ENCODE measurements around the gene BATF. TPM values are rescaled to one million over a fixed set of nuclear protein-coding genes. Genes with fewer than 3 reads are reported as not detected.
A peak's percentile ranks its signal among the peaks of the same experiment; 100 is the strongest.

The BATF gene
- total RNA-seq, 1 experiment from 2014 or later = not detected

DNA sequence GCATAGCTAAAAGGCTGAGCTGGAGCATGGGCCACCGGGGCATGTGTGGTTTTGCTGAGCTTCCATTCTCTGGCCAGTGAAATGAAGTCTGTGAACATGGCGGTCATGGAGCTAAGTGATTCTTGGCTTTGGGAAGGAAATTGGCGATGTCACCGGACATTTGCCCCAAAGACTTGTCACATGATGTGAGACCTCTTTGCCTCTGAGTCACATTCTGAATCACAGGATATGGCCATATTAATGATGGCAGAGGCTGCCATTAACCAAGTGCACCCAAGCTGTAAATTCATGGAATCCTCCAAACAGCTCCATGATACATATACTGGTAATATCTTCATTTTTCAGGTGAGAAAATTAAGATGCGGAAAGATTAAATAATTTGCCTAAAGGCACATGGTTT lies 27.4 kb upstream of the BATF start:
- H3K4me1 ChIP-seq = peaks cover 2% of the 10 kb centered on the region; the same call in 1 of the 2 replicates
- H3K36me3 ChIP-seq = no peaks in the 10 kb centered on the region
- no peaks in the 10 kb centered on the region for H3K9me3 ChIP-seq (replicated peaks)
- no peaks in the 10 kb centered on the region for H3K27me3 ChIP-seq
- H3K4me3 ChIP-seq = no peak overlapping the region
- no peak for DNase-seq
- no peak overlapping the region for H3K27ac ChIP-seq

DNA sequence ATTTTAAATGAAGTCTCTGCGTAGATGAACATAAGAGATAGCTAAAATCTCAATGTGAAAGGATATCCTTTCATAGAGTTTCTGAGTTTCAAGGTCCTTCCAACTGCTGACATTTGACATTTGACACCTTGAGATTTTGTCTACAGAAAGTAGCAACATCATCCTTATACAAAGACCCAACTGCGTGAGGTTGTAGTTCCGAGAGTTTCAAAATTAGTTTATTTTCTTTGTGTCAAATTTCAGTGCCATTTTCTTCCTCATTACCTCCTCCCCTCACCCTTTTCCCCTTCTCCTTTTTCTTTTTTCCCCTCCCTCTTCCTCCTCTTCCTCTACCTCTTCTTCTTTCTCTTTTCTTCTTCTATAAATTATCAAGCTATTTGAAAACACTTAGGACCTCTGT lies 26.9 kb upstream of the BATF start:
- Histone ChIP-seq H3K27ac (no peak overlapping the region), H3K9me3 (replicated peaks) (no peaks in the 10 kb centered on the region), H3K27me3 (no peaks in the 10 kb centered on the region), H3K4me3 (no peak overlapping the region), H3K4me1 (peaks cover 2% of the 10 kb centered on the region; the same call in 1 of the 2 replicates), H3K36me3 (no peaks in the 10 kb centered on the region)
- no peak for DNase-seq

DNA sequence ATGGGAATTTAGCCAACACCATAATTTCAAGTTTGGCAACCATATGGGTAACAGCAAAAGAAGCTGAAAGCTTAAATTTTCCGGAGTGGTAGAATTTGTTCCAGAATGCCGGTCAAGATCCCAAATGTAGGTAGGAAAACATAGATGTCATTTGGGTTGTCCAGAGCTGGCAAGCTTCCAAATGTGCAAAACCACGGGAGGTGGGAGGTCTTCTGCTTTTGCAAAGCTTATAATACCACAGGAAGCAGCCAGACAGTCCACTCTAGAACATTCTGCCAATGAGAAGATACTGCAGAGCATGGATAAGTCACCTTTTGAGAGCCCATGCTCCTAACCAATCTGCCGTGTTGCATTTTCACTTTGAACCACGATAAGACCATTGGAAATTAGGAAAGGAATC lies 26.4 kb upstream of the BATF start:
- Histone ChIP-seq H3K36me3 (no peaks in the 10 kb centered on the region), H3K27me3 (no peaks in the 10 kb centered on the region), H3K27ac (no peak overlapping the region), H3K4me3 (no peak overlapping the region), H3K9me3 (replicated peaks) (no peaks in the 10 kb centered on the region), H3K4me1 (peaks cover 2% of the 10 kb centered on the region; the same call in 1 of the 2 replicates)
- DNase-seq = peak in 1 of 2 experiments; percentile 22

DNA sequence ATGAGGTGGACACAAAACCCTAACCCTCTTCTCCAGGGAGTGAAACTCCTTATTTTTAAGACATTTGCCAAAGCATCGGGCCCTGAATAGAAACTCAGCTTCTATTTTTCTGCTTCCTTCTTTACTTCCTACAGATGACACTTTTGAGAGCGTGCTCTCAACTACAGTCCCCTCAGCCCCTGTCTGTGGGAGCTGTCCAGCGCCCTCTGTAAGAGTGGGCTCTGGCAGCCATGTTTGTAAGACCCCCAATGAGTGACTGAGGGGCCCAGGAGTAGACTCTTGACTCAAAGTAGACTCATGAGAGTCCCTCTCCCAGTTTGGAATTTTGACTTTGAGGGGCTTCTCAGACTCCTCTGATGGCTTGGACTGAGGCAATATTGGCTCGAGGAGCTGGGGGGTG lies 25.5 kb upstream of the BATF start:
- Histone ChIP-seq H3K27me3 (no peaks in the 10 kb centered on the region), H3K27ac (no peak overlapping the region), H3K9me3 (replicated peaks) (no peaks in the 10 kb centered on the region), H3K4me3 (no peak overlapping the region), H3K4me1 (peaks cover 2% of the 10 kb centered on the region; the same call in 1 of the 2 replicates), H3K36me3 (no peaks in the 10 kb centered on the region)
- DNase-seq = no peak

DNA sequence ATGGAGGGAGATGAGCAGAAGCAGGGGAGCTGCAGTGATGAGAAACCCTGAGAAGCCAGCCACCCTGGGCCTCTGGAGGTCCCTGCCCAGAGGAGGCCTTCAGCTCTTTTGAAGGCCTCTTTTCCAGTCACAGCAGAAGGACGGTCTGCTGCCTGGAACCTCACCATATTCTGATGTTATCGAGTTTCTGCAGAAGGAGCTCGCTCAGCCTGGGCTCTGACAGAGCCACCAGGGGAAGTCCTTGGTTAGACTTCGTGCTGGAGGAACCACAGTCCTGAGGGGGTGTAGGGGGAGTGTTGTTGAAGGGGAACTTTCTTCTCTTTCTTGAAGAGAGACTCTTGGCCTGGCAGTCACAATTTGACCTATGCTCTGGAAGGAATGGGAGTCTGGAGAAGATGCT lies 25.1 kb upstream of the BATF start:
- no peak overlapping the region for H3K27ac ChIP-seq
- H3K27me3 ChIP-seq = no peaks in the 10 kb centered on the region
- no peak for DNase-seq
- H3K4me1 ChIP-seq = peaks cover 2% of the 10 kb centered on the region; the same call in 1 of the 2 replicates
- no peak overlapping the region for H3K4me3 ChIP-seq
- H3K36me3 ChIP-seq = no peaks in the 10 kb centered on the region
- H3K9me3 ChIP-seq (replicated peaks) = no peaks in the 10 kb centered on the region

DNA sequence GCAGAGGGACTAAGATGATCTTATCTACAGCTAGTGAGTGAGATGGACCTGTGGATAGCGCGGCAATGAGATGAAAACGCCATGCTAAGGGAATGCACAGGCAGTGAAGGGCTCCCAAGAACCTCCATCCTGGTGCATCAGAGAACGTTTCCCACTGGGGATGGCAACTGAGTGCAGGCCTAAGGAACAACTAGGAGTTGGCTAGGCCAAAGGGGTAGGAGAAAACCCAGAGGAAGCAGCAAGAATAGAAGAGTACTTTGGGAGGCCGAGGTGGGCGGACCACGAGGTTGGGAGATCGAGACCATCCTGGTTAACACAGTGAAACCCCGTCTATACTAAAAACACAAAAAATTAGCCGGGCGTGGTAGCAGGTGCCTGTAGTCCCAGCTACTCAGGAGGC lies 24.6 kb upstream of the BATF start:
- Histone ChIP-seq H3K27me3 (no peaks in the 10 kb centered on the region), H3K4me3 (no peak overlapping the region), H3K27ac (no peak overlapping the region), H3K4me1 (peaks cover 2% of the 10 kb centered on the region; the same call in 1 of the 2 replicates), H3K36me3 (no peaks in the 10 kb centered on the region), H3K9me3 (replicated peaks) (no peaks in the 10 kb centered on the region)
- DNase-seq = no peak

DNA sequence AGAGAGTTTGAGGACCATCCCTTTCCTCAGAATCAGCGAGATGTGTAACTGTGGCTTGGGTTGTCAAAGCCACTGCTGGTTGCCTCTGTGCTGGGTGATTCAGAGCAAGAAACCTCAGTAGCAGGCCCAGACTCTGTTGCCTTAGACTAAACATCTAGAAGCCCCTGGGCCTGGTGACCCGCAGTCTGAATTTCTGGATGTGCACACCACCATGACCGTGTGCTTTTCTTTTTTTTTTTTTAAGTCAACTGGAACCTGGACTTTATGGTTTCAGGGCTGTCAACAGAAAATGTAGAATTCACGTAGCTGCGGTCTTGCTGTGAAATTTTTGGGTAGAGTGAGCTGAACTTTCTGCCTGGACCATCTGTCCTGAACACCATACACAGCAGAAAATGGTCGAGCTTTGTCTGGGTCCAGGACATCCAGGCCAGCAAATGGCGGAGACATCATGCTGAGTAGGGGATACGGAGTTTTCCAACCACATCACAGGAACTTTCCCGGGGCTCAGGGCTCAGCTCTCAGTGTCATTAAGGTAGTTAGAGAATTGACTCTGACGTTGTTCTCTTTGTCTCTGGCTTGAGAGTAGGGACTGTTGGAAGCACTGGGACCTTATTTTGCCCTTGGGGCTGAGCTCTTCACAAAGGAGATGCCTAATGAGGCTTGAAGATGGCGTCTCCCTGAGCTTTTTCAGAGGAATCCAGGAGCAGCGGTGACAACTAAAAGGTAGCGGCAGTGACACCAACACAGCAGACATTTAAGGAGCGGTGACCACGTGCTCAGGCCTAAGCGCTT lies 23.0 kb upstream of the BATF start:
- no peaks in the 10 kb centered on the region for H3K27me3 ChIP-seq
- no peaks in the 10 kb centered on the region for H3K36me3 ChIP-seq
- no peak overlapping the region for H3K27ac ChIP-seq
- H3K9me3 ChIP-seq (replicated peaks) = no peaks in the 10 kb centered on the region
- H3K4me3 ChIP-seq = no peak overlapping the region
- H3K4me1 ChIP-seq = peaks cover 2% of the 10 kb centered on the region; the same call in 1 of the 2 replicates
- no peak for DNase-seq

DNA sequence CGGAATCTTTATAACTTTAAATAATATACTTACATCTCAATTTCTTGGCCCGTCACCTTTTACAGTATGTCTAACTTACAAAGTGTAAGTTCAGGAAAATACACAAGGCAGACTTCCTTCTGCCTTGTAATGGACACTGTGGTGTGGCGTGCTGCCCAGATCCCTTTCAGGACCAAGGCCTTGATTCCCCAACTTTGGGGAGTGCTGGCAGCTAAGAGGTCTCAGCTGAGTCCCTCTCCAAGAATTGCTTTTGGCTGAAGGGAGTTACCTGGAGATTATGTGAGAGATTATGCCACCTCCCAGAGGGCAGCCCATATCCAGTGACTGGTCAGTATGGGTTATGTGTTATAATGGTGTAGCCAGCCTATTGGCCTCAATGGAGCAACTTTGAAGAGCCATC lies 21.2 kb upstream of the BATF start:
- H3K4me3 ChIP-seq = no peak overlapping the region
- no peak overlapping the region for H3K27ac ChIP-seq
- no peaks in the 10 kb centered on the region; the same call in 1 of the 2 replicates for H3K4me1 ChIP-seq
- no peaks in the 10 kb centered on the region for H3K9me3 ChIP-seq (replicated peaks)
- DNase-seq = no peak
- no peaks in the 10 kb centered on the region for H3K27me3 ChIP-seq
- H3K36me3 ChIP-seq = no peaks in the 10 kb centered on the region

DNA sequence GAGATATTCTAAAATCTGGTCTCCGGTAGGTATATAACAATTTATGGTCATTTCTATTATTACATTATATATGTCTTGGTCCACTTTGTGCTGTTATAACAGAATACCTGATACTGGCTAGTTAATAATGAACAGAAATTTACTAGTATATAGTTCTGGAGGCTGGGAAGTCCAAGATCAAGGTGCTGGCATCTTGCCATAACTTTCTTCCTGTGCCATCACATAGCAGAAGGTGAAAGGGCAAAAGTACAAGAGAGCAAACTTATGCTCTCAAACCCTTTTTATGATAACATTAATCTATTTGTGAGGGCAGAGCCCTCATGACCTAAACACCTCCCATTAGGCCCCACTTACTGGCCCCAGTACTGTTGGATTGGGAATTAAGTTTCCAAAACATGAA lies 17.9 kb upstream of the BATF start:
- Histone ChIP-seq H3K36me3 (no peaks in the 10 kb centered on the region), H3K27me3 (no peaks in the 10 kb centered on the region), H3K9me3 (replicated peaks) (peaks cover 3% of the 10 kb centered on the region; the same call in 1 of the 2 replicates), H3K4me3 (no peak overlapping the region), H3K4me1 (no peaks in the 10 kb centered on the region), H3K27ac (no peak overlapping the region)
- DNase-seq = no peak

DNA sequence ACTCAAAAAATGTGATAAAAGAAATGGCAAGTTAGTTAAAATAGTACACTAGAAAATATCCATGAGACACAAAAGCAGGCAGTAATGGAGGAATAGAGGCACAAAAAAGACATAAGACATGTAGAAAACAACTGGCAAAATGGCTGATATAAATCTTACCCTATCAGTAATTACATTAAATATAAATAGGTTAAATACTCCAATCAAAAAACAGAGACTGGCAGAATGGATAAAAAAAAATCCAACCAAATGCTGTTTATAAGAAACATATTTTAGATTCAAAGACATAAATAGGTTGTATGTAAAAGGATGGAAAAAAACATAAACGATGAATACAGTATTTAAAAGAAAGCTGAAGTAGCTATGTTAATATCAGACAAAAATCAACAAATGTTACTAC lies 15.3 kb upstream of the BATF start:
- no peak for DNase-seq
- Histone ChIP-seq H3K36me3 (no peaks in the 10 kb centered on the region), H3K4me1 (no peaks in the 10 kb centered on the region), H3K27ac (no peak overlapping the region), H3K4me3 (no peak overlapping the region), H3K27me3 (no peaks in the 10 kb centered on the region), H3K9me3 (replicated peaks) (peaks cover 5% of the 10 kb centered on the region)

DNA sequence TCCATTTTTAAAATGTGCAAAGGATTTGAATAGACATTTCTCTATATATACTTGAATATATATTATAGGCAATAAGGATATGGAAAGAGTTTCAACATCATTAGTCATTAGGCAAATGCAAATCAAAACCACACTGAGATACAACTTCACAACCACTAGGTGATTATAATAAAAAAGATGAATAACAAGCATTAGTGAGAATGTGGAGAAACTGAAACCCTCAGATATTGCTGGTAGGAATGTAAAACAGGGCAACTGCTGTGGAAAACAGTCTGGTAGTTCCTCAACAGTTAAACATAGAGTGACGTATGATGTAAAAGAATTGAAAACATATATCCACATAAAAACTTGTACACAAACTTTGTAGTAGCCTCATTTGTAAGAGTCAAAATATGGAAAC lies 11.7 kb upstream of the BATF start:
- H3K4me1 ChIP-seq = no peaks in the 10 kb centered on the region
- DNase-seq = no peak
- H3K27me3 ChIP-seq = no peaks in the 10 kb centered on the region
- no peaks in the 10 kb centered on the region for H3K36me3 ChIP-seq
- no peak overlapping the region for H3K4me3 ChIP-seq
- H3K9me3 ChIP-seq (replicated peaks) = peaks cover 5% of the 10 kb centered on the region
- no peak overlapping the region for H3K27ac ChIP-seq

DNA sequence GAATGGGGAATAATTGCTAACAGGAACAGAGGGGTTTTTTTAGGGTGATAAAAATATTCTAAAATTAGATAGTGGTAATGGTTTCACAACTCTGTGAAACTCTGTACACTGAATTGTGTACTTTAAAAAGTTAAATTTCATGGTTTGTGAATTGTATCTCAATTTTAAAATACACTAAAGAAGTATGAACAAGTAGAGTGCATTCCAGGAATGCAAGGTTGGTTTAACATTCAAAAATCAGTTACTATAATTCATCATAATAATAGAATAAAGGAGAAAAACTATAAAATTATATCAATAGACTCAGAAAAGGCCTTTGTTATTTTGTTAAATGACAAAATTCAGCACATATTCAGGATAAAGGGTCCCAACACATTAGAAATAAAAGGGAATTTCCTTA lies 11.1 kb upstream of the BATF start:
- H3K27ac ChIP-seq = no peak overlapping the region
- H3K36me3 ChIP-seq = no peaks in the 10 kb centered on the region
- no peak overlapping the region for H3K4me3 ChIP-seq
- no peak for DNase-seq
- H3K27me3 ChIP-seq = no peaks in the 10 kb centered on the region
- no peaks in the 10 kb centered on the region for H3K4me1 ChIP-seq
- peaks cover 5% of the 10 kb centered on the region for H3K9me3 ChIP-seq (replicated peaks)

DNA sequence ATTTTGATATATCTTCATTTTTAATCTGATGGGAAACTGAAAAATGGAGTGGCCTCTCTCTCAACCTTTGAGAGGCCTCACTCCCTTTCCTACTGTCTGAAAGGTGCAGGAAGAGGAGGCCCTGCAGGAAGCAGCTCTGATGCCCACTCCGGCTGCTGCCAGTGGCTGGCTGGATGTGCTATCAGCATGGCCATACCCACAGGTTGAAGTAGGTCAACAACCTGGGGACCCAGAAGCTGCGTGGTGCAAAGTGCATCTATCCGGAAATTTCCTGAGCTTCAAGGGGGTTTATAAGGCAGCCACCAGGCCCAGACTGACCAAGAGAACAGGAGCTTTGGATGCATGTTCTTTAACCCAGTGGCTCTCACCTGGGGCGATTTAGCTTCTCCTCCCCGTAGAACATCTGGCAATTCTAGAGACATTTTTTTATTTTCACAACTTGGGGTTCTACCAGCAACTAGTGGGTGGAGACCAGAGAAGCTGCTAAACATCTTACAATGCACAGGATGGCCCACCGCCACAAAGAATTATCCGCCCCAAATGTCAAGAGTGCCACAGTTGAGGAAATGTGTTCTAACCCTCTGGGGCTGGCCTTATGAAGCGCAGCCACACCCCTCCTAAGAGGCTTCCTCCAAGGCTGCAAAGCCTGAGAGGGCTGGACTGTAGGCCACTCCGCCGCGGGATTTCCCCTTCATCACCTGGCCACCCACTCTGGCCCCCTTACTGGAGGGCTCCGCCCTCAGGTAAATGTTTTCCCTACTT lies 8.2 kb upstream of the BATF start:
- Histone ChIP-seq H3K9me3 (replicated peaks) (peaks cover 2% of the 10 kb centered on the region; the same call in 1 of the 2 replicates), H3K4me1 (no peaks in the 10 kb centered on the region), H3K4me3 (no peak overlapping the region), H3K27me3 (no peaks in the 10 kb centered on the region), H3K36me3 (no peaks in the 10 kb centered on the region), H3K27ac (no peak overlapping the region)
- DNase-seq = no peak

DNA sequence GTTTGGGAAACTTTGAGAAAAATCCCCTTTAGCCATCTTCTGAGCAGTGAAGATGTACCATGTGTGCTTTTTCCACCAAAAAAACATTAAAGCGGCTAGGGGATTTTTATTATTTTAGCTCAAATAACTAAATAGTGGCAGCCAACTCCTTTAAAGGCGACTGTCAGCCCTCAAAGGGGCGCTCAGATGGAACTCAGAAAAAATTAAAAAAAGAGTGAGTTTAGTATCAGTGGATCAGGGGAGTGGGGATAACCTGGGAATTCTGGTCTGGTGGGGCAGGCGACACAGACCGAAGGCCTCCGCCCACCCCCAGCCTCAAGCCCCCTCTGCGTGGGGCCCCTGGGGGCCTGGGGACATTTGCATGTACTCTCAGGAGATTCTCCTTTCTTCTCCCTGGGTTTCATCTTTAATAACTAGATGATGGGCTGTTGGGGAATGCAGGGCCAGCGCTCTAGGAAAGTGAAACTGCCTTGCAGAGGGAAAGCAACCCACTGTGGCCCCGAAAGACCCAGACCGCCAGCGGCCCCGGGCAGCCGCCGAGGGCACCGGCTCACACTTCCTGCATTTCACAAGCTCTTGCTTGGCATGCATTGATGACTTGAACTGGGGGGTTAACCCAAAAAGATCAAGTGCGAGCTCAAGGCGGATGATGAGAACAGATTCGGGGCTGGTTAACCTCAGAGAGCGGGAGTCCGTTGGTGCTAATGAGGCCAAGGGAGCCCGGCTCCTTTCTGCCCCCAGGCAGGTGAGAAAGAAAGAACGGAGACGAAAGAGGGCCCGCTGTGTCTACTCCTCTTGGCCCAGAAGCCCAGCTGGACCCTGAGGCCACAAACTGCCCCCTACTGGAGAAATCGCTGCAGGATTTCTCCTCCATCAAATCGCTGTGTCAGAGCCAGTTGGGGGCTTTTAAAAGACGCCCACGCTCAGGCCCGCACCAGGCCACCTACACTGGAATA lies 7.3 kb upstream of the BATF start:
- peaks cover 2% of the 10 kb centered on the region; the same call in 1 of the 2 replicates for H3K9me3 ChIP-seq (replicated peaks)
- H3K27me3 ChIP-seq = no peaks in the 10 kb centered on the region; the same call in 1 of the 2 replicates
- H3K4me1 ChIP-seq = no peaks in the 10 kb centered on the region
- DNase-seq = no peak
- H3K4me3 ChIP-seq = no peak overlapping the region
- no peak overlapping the region for H3K27ac ChIP-seq
- no peaks in the 10 kb centered on the region for H3K36me3 ChIP-seq
